Measurements from ENCODE around the gene KCNK15. TPM values are rescaled to one million over a fixed set of nuclear protein-coding genes. Genes with fewer than 3 reads are reported as not detected.
"Not testable (repeated sequence)": the region's sequence is repeated elsewhere in the genome, so short reads cannot be mapped to it uniquely, and the experiment has no call there.

The KCNK15 gene
- total RNA-seq = 1.0 TPM

DNA sequence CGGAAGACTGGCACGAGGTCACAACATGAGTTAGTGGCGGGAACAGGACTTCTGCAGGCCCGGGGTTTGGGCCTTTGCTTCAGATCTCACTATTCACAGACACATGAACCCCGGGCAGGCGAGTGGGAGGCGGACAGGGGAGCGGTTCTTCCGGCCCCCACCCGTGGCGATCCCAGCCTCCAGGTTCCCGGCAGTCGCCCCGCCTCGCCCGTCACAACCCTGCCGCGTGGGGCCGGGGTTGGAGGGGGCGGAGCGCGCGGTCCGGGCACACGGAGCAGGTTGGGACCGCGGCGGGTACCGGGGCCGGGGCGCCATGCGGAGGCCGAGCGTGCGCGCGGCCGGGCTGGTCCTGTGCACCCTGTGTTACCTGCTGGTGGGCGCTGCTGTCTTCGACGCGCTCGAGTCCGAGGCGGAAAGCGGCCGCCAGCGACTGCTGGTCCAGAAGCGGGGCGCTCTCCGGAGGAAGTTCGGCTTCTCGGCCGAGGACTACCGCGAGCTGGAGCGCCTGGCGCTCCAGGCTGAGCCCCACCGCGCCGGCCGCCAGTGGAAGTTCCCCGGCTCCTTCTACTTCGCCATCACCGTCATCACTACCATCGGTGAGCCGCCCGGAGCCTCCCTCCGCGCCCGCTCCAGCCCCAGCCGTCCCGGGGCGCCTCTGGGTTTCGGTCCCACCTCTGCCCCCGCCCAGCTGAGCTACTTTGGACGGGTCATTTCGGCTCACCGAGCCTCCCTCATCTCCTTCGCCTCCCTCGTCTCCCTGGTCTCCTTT lies at the start of gene KCNK15:
Gene KCNK15 (plus strand): TSS at position 268 of the 769 bp plus-strand sequence. CDS start 46 bp downstream, at position 314.
- peak; percentile 57 for ATAC-seq

DNA sequence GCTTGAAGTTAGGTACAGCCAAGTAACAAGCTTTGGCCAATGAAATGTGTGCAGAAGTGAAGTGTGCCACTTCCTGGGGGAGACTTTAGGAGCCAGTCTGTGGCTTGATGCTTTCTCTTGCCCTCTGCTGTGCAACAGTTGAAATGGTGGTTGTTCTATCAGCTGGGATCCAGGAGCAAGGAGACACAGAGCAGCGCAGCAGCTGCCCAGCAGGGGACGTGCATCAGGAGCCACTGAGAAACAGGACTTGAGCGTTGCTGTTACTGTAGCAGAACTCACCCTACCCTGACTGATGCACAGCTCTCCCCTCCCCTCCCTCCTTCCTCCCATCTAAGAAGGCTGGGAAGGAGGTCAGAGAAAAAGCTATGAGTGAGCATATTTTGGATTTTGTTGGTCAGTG lies 49.4 kb upstream of the KCNK15 start:
- no peak for ATAC-seq

DNA sequence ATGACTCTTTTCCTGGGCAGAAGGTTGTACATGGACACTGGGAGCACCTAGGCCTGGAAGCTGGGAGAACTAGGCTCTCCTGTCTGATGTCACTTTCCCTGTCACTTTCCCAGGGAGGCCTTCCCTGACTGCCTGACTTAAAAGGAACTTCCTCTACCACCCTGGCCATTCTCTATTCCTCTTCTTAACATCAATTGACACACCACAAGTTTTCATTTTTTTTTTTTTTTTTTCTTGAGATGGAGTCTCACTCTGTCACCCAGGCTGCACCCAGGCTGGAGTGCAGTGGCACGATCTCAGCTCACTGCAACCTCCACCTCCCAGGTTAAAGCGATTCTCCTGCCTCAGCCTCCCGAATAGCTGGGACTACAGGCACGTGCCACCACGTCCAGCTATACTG lies 48.6 kb upstream of the KCNK15 start:
- ATAC-seq = not testable (repeated sequence)

DNA sequence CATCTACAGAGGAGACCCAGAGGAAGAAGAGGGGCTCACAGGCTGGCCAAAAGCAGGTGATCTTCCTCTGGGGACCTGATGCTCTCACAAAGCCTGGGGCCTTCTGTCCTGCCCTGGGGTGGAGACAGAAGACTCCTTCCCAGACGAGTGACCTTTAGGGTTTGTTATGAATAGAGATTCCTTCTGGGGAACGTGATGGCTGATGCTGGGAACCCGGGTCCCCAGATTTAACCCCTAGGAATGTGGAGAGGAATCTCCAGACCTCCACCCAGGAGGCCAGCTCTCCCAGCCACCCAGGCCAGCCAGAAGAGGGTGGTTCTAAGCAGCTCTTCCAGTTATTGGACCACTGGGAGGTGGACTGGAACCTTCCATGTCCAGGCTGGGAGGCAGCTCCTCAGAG lies 47.3 kb upstream of the KCNK15 start:
- ATAC-seq = no peak

DNA sequence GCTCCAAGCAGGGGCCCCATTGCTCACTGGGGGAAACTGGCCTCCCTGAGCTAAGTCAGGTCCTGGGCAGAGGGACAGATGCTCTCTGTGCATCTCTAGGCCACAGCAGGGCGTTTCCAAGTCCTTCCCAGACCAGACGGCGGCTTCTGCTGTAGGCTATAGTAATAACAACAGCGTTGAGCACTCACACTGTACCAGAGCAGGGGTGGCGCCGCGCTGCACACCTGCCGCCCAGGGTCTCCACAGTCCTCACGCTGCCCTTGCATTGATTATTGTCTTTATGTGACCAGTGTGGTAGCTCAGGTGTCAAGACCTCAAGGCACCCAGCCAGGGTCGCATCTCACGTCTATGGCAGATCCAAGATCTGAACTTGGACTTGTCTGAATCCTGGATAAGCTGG lies 45.4 kb upstream of the KCNK15 start:
- ATAC-seq = no peak

DNA sequence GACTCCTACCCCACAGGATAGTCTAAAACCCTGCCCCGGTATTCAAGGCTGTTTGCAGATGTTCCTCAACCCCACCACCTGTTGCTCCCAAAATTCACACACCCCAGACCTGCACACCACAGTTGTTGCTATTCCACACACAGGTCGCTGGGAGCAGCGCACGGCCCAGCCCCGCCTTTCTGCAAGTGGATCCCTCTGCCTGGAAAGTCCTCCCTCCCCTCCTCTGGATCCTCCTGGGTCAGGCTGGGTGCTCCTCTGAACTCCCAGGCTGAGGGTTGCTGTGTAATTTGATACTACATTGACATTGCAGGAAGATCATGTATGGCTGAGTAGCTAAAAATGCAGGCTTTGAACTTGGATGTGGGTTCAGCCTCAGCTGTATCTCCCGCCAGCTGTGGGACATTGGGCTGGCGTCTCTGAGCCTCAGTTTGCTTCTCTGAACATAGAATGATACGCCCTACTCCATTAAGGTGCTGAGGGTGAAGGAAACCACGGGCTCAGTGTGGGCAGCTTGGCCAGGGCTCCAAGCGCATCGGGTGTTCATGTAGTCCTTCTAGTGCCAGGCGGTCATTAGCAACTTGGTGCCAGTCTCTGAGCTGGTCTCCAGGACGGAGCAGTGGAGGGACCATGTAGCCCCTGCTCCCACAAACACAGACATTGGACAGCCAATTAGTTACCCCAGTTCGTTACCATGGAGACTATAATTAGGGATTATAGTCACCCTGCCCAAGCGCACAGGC lies 44.4 kb upstream of the KCNK15 start:
- no peak for ATAC-seq

DNA sequence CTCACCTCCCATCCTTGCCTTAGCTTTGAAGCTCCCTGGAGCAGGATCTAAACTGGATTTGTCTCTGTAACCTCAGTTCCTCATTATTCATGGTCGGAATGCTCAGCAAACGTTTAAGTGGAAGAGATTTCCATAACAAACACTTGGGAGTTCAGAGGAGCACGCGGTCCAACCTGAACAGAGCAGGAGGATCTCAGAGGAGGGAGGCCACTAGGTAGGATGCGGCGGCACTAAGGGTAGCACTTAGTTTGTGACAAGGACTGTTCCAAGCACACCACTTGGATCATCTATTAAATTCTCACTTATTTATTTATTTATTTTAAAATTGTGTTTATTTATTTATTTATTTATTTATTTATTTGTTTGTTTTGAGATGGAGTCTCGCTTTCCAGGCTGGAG lies 43.8 kb upstream of the KCNK15 start:
- no peak for ATAC-seq

DNA sequence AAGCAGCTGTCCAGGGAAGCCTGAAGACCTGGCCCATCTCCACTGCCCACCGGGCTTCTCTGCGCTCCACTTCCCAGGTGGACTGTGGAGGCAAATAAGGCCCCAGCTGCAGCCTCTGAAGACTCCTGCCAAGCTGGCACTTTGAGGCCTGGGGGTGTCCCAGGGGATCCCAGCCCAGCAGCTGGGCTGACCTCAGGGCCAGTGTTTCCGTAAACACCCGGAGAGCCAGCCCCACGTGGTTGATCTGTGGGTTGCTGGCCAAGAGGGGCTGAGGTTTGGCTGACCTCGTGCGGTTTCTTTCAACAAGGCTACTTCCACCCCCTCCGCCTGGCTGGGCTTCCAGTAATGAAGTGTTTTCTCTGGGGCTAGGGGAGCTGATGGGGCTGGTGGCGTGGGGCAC lies 42.9 kb upstream of the KCNK15 start:
- peak; percentile 42 for ATAC-seq

DNA sequence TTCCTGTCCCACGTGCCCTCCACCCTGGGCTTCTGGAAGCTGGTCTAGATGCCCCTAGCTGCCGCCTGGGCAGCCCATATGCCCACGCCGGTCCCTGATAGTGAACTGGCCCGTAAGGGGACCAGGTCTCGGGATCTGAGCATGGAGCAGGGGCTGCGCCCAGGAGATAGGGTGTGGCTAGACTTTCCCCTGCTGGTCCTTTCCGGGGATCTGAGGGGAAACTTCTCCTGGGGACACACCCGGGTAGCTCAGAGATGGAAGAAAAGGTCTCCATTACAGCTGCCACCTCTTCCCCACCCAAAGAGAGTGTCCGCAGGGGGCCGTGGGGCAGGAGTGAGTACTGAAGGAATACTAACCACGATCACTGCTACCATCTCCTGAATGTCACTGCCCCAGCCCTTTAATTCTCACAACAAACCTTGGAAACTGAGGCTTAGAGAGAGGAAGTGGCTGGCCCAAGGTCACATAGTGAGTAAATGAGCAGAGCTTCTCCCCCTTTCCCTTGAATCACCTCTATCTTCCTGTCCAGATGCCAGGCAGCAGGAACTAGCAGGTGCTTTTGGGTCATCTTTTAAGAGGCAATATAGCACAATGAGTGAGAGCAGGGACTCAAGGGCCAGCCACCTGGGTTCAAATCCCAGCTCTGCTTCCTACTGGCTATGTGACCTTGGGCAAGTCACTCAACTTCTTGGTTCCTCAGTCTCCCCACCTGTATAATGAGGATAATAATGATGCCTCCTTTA lies 42.3 kb upstream of the KCNK15 start:
- ATAC-seq = no peak

DNA sequence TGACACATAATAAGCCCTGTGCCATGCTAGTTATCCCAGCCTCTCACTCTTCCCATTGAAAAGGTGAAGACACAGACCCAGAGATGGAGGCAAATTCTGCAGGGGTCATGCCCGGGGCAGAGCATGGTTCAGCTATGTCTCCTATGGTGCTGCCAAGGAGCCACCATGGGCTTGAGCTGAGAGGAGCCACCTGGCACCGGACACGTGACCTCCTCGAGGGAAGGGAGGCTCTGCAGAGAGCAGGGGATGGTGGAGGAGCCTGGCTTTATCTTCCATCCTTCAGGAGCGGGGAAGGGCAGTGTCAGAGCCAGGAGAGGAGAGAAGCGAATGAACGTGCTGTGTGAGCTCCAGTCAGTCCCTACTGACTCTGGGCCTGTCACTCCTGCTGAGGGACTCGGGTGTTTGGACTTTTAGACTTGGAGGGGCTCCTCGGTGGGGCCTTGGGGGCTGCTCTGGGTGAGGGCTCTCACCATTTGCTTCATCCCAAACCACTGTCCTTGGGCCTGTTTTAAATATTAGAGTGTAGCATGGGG lies 41.6 kb upstream of the KCNK15 start:
- no peak for ATAC-seq

DNA sequence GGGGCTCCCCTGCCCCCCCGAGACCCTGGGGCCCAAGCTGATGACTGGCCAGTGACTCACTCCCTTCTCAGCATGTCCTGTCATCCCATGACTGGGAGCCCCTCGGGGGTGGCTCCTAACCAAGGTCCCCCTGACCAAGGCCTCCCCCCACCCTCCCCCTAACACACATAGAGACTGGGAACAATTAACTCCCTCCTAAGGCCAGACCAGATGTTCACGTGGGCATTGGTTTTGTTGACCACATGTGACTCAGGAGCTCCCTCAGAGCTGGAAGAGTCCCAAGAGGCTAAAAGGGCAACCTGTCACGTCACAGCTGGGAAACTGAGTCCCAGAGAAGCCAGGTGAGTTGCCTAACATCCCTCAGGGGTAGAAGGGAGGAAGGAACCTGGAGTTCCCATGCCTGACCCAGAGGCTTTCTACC lies 41.1 kb upstream of the KCNK15 start:
- ATAC-seq = no peak

DNA sequence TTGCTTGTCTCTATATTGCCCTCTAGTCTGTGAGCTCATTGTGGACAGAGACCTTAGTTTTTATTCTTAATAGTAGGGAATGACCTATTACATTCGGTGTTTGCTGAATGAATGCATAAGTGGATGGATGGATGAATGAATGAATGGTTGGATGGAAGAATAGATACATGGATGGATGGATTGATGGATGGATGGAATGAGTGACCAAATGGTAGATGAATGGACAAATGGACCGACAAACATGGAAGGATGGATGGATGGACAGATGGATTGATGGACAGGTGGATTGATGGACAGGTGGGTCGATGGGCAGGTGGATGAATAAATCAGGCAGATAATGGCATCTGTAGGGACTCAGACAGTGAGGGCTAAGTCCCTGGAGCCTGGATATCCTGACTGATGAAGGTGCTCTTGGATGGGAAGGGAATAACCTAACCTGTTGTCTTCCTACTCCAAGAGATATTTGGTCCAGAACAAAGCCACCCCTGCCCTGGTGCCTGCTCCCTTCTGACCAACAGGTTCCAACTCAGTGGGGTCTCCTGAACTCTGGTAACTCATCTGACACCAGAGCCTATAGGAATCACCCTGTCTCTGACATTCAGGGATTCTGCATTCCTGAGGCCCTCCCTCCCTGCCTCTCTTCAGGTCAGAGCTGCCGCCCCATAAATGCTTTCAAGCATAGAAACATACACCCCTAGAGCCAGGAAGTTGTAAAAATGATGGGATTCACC lies 40.1 kb upstream of the KCNK15 start:
- no peak for ATAC-seq

DNA sequence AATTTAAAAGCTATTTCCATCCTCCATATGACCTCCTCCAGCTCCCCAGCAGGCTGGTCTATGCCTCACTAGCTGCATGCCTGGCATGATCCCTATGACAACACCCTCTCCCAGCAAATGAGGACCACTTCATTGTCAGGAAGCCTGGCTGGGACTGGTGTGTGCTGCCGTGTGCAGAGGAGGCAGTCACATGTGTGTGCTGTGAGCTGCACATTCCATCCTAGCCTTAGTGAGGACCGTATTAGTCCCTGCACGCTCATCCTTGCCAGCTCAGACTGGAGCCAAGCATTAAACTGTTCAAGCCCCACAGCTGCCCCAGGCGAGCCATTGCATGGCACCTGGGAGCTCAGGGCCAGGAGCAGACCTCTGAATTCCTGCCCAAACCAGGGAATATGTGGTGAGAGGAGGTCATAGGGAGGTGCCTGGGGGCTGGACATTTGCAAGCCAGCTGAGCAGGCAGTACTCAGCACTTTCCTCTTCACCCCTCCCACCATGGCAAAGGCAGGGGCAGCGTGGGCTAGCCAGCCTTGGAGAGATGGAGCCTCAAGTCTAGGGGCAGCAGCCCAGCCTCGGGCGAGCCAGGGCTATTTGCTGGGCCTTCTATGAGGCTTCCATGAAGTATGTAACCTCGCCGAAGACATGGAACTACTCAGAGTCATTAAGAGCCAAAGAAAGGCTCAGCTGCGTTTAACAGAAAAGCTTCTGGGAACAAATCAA lies 39.2 kb upstream of the KCNK15 start:
- peak; percentile 27 for ATAC-seq

DNA sequence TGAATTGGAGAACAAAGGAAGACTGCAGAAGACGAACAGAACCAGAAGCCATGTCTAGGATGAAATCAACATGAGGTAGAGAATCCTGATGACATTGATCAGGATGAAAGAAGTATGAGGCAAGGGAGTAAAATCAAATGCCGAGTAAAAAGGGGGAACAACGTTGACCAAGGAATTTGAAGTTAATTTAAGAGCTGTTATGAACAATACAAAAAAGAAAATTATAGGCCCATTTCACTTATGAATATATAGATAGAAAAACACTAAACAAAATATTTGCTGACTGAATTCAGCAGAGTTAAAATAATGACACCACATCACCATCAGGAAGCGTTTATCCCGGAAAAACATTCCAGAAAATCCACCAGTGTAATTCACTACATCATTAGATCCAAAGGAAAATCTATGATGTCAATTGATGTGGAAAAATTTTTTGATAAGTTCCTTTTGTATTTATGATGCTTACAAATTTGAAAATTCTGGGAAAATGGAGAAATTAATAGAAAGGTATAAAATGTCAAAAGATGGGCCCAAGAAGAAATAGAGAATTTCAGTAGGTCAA lies 38.6 kb upstream of the KCNK15 start:
- ATAC-seq = no peak

DNA sequence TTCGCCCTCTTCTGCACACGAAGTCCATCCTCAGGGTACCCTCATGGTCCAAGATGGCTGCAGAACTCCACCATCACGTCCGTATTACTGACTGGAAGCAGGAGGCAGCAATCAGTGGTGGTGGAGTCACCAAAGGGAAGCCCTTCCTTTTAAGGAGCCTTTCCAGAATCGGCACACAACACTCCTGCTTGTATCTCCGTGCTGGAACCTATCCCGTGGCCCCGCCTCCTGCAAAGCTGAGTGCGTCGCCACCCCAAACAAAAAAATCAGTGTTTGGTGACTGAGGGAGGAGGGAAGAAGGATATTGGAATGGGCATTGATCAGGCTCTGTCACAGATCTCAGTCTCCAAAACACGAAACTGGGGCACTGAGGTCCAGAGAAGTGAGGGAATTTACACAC lies 36.3 kb upstream of the KCNK15 start:
- no peak for ATAC-seq

DNA sequence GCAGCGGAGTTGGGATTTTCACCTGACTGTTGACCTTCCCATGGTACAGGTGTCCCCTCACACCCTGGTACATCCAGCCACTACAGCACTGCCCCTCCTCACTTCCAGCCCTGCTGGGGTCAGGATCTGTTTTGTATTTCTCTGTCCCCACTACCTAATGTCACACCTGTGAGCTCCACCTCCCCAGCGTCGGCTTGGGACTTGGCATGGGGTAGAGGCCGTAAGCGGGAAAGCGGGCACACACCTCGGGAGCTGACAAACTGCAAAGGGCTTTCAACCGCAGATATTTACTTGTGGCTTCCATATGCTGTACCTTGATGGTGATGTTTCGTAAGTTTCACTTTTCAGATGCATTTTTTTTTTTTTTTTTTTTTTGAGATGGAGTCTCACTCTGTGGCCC lies 35.9 kb upstream of the KCNK15 start:
- ATAC-seq = no peak

DNA sequence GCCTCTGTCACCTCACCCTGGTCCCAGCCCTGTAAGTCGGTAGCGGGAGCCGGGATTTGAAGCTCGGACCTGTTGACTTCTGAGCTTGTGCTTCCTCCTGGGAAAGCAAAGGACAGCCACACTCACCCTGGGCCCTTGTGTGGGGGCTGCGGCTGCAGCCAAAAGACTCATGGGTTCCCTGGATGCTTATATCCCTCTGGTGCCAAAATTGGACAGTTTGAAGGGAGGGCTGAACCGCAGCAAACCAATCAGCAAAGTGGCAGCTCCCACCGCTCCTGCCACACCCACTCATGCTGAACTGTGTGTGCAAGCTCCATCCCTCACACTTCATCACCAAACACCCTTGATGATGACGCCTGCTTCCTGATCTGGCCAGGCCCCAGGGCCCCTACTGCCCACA lies 34.4 kb upstream of the KCNK15 start:
- no peak for ATAC-seq

DNA sequence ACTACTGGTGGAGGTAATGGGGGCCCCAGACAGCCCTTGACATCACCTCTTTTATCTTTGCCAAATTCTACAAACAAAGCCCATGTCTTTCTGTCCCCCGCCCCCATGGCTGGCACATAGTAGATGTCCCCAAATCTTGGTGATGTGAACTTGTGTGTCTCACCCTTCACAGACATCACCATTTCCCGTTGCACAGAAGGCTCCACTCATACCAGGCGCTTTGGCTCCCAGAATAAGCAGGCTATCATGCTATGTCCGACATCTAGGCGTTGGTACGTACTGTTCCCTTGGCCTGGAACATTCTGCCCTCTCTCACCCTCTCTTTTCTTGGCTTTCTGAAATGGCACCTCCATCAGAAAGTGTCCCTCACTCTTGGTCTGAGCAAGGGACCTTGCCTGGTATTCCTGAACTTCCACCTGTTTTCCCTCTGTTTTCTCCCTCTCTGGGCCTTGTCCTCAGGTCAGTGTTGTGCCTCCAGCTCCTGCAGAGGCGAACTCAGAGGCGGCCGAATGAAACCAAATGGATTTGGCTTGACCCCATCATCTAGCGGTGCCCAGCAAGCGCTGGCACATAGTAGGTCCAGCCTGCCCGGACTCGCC lies 31.5 kb upstream of the KCNK15 start:
- no peak for ATAC-seq

DNA sequence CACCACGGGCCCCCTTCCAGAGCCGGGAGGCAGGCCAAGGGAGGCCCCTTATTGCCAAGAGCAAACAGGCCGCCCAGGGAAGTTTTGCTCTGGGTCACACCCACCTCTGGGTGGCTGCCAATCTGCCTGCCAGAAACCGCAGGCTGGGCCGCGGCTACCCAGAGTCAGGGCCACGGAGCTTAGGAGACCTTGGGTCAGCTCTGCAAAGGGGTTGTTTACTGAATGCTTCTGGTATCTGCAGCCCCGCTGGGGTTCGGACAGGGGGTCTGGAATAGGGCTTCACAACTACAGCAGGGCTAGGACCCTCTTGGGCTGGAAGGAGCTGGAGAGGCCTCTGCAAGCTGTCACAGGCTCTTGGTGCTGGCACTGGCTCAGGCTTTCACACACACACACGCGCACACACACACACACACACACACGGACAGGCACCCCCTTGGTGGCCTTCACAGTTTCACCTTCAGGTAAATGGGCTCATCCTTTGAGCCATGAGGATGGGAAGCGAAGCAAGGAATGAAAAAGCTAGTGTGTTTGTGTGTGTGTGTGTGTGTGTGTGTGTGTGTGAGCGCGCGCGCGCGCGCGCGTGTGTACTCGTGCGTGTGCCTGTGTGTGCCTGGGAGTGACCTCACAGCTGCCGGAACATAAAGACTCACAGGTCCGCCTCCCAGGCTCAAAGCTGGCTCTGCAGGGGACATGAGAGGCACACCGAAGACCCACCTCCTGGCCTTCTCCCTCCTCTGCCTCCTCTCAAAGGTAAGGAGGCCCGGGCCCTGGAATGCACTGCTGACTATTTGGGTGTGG lies 30.8 kb upstream of the KCNK15 start, which contains the start of gene CCN5:
Gene CCN5 (plus strand): TSS at position 669 of the 798 bp plus-strand sequence. CDS start 22 bp downstream, at position 691.
- ATAC-seq = peak; percentile 65

Data from esophagus mucosa (tissue), 1 donor.